ENCODE results near the gene IREB2.
A peak's percentile ranks its signal among the peaks of the same experiment; 100 is the strongest.

The IREB2 gene

DNA sequence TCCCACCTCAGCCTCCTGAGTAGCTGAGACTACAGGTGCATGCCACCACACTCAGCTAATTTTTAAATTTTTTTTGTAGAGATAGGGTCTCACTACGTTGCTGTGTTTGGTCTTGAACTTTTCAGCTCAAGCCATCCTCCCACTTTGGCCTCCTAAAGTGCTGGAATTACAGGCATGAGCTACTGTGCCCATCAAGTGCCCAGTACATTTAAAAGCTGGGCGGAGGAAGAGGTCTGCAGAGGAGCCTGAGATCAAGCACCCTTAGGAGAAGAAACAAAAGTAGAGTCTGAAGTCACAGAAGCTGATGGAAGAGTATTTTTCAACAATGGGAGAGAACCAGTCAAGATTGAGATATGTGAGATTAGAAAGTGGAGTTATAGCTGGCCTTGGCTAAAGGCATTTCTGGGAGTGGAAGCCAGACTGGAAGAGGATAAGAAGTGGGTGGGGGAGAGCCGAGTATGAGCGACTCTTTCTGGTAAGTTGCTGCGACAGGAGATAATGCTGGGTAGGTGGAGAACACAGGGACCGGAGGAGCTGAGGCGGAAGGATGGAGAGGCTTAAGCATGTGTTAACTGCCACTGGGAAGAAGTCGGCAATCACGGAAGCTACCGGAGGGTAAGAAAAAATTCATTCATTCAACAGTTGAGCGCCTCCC lies 782 bp upstream of the IREB2 start:
- DNase-seq (ENCODE audit: low read depth): no peak

DNA sequence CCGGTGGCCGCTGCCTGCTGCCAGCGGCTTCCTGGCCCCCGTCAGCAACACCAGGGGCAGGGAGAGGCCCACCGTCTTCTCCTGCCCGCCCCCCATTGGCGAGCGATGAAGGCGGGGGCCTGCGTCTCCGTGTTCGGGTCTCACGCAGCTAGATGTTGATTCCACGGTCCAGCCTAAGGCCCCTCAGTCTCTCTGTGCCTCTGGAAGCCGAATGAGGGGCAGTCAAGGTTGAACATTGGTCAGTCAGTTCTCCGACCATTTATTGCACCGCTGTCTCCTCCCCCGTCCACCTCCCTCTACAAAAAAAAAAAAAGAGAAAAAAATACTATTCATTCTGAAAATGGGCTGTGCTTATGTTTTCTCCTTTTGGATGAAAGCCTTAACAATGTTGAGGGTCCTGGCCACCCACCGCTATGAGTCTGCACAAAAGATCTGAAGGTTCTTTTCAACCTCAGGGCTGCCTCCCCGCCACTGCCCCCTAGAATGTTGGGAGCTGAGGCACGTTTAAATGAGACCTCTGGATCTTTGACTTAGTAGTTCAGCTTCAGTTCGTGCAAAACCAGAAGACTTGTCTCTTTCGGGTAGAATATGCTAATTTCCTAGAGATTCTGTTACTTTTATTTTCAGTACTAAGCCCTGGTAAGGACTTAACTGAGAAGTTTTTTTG lies 736 bp downstream of the IREB2 start:
- DNase-seq (ENCODE audit: low read depth): peak; percentile 6

DNA sequence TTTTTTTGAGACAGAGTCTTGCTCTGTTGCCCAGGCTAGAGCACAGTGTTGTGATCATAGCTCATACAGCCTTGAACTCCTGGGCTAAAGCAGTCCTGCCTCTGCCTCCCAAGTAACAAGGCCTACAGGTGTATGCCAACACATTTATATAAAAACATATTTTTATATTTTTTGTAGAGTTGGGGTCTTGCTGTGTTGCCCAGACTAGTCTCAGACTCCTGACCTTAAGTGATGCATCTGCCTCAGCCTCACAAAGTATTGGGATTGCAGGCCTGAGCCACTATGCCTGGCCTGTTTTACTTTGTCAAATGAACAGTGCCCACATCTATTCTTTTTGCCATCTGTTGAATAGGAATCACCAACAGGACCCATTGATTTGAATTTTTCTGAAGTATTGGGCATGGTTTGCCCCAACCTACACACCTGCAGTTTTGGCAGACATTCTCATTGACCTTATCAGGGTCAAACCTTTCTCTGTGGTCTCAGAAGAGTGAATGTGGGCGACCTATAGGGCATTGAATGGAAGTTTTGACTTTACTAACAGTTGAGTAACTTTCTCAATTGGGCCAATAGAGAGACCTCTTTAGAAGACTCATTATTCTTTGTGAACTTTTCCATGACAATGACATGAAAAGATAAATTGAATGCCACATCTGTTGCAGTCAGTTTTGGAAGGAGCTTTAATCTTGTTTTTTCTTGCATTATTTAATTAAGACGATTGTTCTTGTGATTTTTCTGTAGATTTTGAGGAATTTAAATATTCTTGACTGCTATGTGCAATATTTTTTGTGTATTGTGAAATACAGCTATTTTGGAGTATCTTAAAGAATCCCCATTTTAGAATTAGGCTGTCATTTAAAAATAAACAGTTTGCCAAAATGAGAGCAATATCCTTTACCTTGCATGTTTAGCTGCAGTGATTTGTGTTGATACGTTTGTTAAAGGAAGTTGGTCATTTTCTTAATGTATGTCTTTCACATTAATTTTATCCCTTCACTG lies 2.7 kb downstream of the IREB2 start:
- no peak for DNase-seq (ENCODE audit: low read depth)

DNA sequence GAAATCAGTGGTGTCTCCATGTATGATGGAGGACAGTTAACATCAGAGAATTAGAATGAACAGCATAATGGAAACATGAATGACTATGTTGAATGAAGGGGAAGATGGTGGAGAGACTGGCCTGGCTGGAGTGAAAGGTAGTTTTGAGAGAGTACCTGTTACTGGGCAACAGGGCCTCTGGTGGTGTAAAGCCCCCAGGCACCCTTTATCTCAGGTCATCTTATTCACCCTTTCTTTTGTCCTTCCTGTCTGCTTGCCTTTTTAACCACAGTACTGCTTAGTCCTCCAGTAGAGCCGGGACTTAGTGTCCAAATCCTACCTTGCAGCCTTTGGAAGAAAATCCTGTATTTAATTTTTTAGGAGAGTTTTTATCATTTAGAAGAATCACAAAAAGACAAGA lies 6.2 kb downstream of the IREB2 start:
- DNase-seq (ENCODE audit: low read depth): no peak

DNA sequence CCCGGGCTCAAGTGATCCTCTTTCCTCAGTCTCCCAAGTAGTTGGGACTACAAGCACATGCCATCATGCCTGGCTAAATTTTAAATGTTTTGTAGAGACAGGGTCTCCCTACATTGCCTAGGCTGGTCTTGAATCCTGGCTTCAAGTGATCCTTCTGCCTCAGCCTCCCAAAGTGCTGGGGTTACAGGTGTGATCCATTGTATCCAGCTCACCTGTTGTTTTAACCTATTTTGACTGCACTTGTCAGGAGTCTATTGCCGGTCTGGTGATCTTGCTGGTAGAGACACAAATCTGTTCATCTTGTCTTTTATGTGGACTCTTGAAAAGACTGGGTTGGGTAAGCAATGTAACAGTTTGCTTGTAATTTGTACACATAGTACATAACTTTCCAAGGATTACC lies 7.9 kb downstream of the IREB2 start:
- DNase-seq (ENCODE audit: low read depth): no peak

DNA sequence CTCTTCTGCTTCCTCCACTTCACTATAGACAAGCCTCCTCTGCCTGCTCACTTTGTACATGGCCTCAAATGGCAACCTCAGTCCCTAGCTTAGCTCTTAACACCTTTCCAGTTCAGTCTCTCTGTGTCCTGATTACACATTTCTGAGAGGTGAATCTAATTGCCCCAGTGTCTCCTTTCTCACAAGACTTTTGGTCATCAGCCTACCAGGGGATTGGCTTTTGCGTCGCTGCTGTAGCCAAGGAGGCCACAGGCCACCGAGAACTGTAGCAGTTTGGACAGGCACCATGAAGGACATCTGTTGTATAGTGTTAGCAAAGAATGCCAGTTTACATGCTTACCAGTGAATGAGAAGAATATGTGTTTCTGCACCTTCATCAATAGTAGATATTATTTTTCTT lies 8.5 kb downstream of the IREB2 start:
- DNase-seq (ENCODE audit: low read depth): no peak

DNA sequence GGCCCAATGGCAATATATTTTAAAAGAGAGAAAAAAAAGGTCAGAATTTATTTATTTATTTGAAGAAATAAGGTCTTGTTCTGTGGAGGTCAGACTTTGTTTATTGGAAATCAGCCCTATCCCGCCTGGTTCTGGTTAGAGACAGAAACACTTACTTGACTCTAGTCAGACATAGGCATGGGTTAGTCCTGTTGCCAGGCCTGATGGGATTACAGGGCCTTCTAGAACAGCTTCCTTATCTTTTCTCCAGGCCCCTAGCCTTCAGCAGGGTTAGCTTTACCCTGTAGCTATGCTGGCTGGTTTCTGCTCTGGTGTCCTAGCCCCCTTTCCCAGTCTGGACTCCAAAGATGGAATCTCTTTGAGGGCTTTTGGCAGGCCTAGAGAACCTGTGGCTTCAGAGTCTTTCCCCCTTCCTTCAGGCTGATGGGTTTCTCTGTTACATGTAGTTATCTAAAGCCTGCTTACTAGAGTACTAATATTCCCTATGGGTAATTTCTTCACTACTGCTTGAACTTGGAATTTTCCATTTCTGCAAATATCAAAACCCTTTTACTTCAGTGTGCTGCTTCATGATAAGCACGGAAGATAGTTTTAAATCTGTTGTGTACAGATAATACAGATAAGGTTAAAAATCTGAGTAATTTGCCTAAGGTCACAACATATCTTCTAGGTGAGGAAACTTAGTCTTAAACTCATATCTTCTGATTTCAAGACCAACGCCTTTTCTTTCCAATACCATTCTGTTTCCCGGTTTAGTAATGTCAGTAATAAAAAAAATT lies 10.6 kb downstream of the IREB2 start:
- DNase-seq (ENCODE audit: low read depth): no peak

DNA sequence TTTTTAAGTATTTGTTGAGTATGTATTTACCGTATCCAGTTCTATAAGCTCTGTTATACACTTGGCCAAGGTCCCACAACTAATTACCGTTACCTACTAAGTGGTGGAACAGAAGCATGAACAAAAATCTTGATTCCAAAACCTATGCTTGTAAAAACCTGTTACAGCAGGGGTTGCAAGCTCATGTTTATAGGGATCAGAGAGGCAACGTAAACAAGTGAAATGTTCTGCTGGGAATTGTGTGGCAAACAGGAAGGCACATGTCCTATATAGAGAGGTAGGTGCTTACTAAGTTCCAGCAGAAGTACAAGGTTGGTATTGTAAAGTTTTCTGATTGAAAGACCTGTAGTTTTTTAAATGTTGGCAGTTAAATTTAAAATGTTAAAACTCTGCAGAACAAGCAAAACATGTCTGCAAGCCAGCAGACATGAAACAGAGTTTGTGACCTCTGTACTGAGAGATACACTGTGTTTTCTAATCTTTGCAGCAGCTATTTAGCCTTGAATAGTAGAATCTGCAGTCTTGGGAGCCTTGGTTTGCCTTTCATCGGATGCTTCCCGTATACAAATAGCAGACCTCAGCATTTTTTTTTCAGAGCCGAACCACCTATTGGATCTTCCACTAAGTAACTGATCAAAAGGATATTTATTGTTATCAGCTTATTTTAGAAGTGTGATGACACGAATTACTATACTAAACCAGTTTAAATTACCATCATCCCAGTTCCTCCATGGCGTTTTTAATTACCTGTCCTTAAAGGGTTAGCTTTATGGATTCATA lies 11.4 kb downstream of the IREB2 start:
- no peak for DNase-seq (ENCODE audit: low read depth)

DNA sequence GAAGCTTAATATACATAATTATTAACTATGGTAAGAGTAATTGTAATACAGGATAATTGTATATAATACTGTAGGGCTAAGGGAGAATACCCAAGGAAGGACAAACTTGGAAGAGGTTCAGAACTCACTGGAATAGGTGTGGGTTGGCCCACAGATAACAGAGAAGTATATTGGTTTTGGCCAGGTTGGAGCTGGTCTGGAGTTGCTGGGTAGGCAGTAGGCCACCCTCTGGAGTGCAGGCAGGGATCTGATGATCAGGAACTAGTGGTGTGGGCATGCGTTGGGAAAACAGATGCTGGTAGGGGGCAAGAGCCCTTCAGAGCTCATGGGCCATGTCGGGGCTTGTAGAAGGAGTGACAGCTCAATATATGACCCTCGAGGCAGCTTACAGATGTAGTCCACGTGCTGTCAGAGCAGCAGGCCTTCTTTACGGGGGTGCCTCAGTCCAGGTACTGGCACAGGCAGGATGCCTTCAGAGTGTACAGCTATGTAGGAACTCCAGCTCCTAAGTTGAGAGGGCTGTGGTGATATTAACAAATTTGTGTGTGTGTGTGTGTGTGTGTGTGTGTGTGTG lies 12.4 kb downstream of the IREB2 start:
- DNase-seq (ENCODE audit: low read depth): no peak

DNA sequence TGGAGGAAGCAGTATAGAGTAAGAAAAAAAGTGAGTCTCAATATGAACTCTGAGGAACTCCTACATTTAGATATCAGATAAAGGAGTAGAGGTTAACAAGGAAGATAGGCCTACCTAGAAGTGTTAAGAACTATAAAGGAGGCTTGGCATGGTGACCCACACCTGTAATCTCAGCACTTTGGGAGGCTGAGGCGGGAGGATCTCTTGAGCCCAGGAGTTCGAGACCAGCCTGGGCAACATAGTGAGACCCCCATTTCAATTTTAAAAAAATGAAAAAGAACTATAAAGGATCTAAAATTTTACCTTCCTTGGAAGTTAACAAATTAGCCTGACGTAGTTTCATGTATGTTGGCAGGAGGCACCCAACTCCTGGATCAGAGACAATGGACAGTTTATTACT lies 14.5 kb downstream of the IREB2 start:
- DNase-seq (ENCODE audit: low read depth): no peak

DNA sequence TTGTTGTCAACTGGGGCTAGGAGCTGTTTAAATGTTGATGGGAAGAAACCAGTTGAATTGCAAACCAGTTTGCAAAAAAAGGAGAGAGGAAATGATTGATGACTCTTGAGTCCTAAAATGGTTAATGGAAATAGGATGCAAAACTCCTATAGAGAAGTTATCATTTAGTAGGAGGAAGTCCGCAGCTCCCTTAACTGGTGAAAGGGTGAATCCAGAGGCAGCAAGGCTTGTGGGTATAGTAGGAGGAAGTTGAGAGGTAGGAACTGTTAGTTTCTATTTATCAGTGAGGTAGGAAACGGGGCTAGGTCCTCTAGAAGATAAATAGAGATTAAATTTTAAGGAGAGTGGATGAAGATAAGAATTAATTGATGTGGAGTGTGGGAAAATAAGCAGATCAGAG lies 15.4 kb downstream of the IREB2 start:
- no peak for DNase-seq (ENCODE audit: low read depth)

DNA sequence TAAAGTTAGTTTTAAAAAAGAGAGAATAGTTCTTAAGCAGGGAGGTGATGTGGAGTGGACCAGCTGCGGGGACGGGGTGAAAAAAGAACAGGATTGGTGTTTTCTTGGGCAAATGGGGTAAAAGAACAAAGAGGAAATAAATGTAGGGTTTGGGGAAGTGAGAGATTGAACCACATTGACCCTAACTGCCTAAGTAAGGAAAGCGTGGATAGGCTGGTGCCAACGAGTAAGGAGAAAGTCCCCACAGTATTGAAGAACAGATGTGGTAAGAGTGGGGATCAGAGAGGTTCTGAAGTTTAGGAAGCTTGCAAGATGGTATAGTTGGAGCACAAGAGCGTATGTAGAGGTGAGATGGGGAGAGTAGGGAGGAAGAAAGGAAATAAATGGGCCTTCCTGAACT lies 17.0 kb downstream of the IREB2 start:
- DNase-seq (ENCODE audit: low read depth): no peak

DNA sequence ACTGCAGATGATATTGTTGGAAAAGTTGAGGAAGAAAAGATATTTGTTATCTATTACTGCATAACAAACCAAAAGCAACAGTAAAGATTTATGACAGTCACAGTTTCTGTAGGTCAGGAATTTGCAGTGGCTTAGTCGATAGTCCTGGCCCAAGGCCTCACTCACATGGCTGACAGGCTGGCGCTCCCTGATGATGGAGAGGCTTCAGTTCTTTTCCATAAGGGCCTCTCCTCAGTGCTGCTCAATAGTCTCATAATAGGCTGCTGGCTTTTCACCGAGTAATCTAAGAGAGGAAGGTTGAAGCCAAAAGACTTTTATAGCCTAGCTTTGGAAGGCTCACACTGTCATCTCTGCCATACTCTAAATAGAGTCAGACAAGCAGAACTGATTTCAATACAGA lies 17.7 kb downstream of the IREB2 start:
- DNase-seq (ENCODE audit: low read depth): no peak

DNA sequence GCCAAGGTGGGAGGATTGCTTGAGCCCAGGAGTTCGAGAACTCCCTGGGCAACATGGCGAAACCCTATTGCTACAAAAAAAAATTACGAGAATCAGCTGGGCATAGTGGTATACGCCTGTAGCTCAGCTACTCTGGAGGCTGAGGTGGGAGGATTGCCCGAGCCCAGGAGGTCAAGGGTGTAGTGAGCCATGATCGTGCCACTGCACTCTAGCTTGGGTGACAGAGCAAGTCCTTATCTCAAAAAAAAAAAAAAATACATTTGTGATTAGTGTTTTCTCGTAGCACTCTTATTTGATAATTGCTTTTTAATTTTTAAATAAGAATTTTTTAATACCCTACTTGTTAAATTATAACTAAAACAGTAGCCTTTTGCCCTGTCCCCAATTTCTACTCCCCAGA lies 18.4 kb downstream of the IREB2 start:
- DNase-seq (ENCODE audit: low read depth): no peak

DNA sequence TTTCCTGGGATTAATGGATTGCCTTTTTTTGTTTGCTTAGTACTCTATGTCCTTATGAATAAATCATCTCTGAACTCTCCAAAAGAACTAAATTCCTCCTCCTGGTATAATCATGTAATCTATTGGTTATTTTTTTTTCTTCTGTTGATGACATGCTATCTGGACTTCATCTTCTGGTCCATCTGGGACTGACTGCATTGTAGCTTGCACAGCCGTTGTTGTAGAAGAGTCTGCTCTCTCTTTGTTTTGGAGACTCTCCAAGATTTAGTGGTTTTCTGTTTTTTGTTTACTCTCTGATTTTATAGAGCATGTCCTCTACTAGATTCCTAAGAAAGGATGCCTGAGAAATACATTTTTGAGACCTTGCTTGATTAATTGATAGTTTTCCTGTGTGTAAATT lies 19.1 kb downstream of the IREB2 start:
- no peak for DNase-seq (ENCODE audit: low read depth)

DNA sequence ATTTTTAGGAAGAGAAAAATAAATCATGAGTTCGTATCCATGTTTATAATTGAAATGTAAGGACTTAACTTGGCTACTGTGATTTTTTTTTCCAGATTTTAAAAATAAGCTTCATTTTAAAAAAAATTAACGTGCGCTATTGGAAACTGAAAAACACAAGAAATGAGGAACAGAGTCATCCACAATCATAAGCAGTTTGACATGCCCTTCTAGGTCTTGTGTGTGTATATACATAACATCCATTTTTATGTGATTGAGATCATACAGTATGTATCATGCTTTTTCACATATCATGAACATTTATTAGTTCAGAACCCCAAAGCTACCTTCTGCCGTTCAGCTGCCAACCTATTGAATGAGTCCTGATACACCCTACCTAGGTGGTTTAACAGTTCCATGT lies 22.7 kb downstream of the IREB2 start:
- no peak for DNase-seq (ENCODE audit: low read depth)

DNA sequence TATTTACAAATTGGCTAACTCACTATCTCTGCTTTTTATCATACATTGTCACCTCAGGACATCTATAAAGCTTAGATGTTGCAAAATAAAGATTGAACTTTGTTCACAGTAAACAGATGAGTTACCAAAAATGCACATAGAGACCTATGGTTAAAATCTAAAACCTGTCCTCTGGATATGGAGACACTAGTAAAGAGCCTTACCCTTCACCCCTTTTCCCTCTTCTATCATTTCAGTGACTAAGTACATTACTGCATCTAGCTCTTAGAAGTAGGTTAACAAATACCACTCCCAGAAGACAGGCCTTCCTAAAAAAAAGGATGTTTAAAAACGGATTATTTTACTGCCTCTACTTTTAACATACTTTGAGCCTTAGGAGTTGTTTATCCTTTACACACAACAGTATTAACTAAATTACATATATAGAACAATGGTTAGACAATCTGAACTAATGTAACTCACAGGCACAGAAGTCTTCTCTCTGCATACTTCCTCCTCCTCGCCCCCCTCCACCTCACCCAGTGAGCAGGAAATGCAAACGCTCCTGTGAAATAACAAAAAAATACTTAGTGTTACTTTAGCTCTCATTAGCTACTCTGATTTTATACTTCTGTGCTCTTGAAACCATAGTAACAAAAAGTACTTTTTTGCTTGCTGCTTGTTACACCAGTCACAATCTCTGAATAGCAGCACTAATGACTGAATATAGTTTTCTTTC lies 23.3 kb downstream of the IREB2 start:
- DNase-seq (ENCODE audit: low read depth): no peak

DNA sequence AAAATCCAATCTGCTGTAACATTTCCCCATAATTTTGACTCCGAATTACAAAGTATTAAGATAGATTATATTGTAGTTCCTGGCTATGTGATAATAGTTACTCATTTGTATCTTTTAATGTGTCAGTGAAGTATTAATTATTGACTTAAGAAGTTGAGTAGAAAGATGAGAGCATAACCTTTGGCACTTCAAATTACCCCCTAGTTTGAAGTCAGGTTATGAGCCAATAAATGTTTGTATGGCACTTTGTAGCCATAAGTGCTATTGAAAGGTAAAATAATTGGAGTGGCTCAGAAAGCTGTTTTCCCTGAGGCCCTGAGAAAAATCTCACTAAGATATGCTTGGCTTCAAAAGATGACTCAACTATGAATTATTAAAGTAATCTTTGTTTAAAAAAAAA lies 31.0 kb downstream of the IREB2 start:
- DNase-seq (ENCODE audit: low read depth): no peak

DNA sequence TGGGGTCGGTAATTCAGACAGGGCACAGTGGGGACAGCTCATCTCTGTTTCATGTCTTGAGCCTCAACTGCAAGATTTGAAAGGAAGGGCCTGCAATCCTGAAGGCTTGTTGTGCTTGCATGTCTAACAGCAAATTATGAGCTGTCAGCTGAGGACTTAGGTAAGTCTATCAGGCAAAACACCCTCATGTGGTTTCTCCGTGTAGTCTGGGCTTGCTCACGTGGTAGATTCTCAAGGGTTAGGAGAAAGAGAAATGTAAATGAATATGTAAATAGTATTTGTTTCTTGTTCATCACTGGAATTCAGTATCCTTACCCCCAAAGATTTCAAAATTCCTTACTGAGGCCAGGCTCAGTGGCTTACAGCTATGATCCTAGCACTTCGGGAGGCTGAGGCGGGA lies 39.3 kb downstream of the IREB2 start:
- no peak for DNase-seq (ENCODE audit: low read depth)

DNA sequence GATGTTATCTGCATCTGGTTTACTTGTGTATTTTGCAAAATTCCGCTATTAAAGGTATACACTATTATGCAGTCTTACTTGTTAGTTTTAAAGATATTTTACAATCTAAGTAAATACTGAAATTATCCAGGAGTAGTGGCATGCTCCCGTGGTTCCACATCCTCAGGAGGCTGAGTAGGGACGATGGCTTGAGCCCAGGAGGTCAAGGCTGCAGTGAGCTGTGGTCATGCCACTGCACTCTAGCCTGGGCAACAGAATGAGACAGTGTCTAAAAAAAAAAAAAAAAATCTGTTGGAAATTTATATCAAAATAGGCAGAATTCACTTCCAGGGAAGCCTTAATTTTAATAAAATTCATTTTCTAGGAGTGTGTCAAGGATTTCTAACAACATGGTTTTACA lies 41.6 kb downstream of the IREB2 start:
- no peak for DNase-seq (ENCODE audit: low read depth)

Measured in activated T-helper 9 cell treated with anti-CD3 and anti-CD28 coated beads, Interleukin-2, amount 50 U/mL, for 16 hours (primary cell).